HG03108 (cell line): ENCODE data around the gene MAL.
"Not testable (repeated sequence)": the region's sequence is repeated elsewhere in the genome, so short reads cannot be mapped to it uniquely, and the experiment has no call there.

Experiments
- ATAC-seq: cut with Tn5 transposase; IDR thresholded peaks from one replicate; pipeline ENCODE4 v1.9.1; 2021; ENCODE audit warnings: moderate library complexity; ENCODE audit not compliant: unreplicated experiment

MAL gene

GRCh38 chr2:95032341-95032740 is 6.8 kb downstream of the MAL start:
- ATAC-seq, result no peak

- no peak for ATAC-seq
These were observed 7.5 kb downstream of the MAL start for GRCh38 chr2:95032868-95033603.

GRCh38 chr2:95034221-95034620 is 8.7 kb downstream of the MAL start:
- ATAC-seq, result no peak

GRCh38 chr2:95034818-95035217 is 9.3 kb downstream of the MAL start:
- ATAC-seq, result no peak

GRCh38 chr2:95036596-95037383 is 11.3 kb downstream of the MAL start:
- no peak for ATAC-seq

- no peak for ATAC-seq
These were observed 11.9 kb downstream of the MAL start for GRCh38 chr2:95037384-95037839.

GRCh38 chr2:95037841-95038585 is 12.5 kb downstream of the MAL start:
- ATAC-seq, result not testable (repeated sequence)

GRCh38 chr2:95038635-95039298 is 13.3 kb downstream of the MAL start:
- no peak for ATAC-seq

GRCh38 chr2:95039363-95039762 is 13.9 kb downstream of the MAL start:
- ATAC-seq, result no peak

GRCh38 chr2:95039978-95040377 is 14.5 kb downstream of the MAL start:
- no peak for ATAC-seq

- ATAC-seq, result no peak
These were observed 14.9 kb downstream of the MAL start for GRCh38 chr2:95040426-95040825.

GRCh38 chr2:95041060-95041823 is 15.7 kb downstream of the MAL start:
- no peak for ATAC-seq

- no peak for ATAC-seq
These were observed 16.4 kb downstream of the MAL start for GRCh38 chr2:95041824-95042442.

GRCh38 chr2:95042472-95043271 is 17.2 kb downstream of the MAL start:
- ATAC-seq, result no peak

- no peak for ATAC-seq
These were observed 18.0 kb downstream of the MAL start for GRCh38 chr2:95043300-95044093.

- ATAC-seq, result no peak
These were observed 19.1 kb downstream of the MAL start for GRCh38 chr2:95044601-95045000.

- no peak for ATAC-seq
These were observed 21.0 kb downstream of the MAL start for GRCh38 chr2:95046371-95047112.
